GM12878 (cell line): Measurements from ENCODE around the gene WDR26. TPM values are rescaled to one million over a fixed set of nuclear protein-coding genes. Genes with fewer than 3 reads are reported as not detected.
A peak's percentile ranks its signal among the peaks of the same experiment; 100 is the strongest.

Experiments used
- CBFB ChIP-seq: IDR thresholded peaks from 2 replicates; pipeline ENCODE4 v1.6.1; 2016; ENCODE audit warnings: antibody characterized with exemption, low read depth
- CBX3 ChIP-seq: fragments of 200-600 bp; sonication (generic); IDR thresholded peaks from 2 replicates; pipeline ENCODE4 v1.6.1; 2016; ENCODE audit warnings: low read depth, borderline replicate concordance
- CREB1 ChIP-seq: IDR thresholded peaks from 2 replicates; pipeline ENCODE4 v1.6.1; 2012; ENCODE audit warnings: low read depth, mild to moderate bottlenecking, inconsistent platforms
- EZH2 ChIP-seq: IDR thresholded peaks from 2 replicates; pipeline ENCODE4 v1.6.1; 2012; ENCODE audit warnings: low read depth, mild to moderate bottlenecking, control low read depth, inconsistent platforms, low read length, borderline replicate concordance; ENCODE audit not compliant: control insufficient read depth
- MEF2A ChIP-seq: IDR thresholded peaks from 2 replicates; pipeline ENCODE4 v1.6.1; 2011; ENCODE audit warnings: low read depth, mild to moderate bottlenecking, low read length, moderate library complexity; ENCODE audit not compliant: insufficient read depth
- NFXL1 ChIP-seq: fragments of 450-650 bp; IDR thresholded peaks from 2 replicates; pipeline ENCODE4 v1.6.1; 2017; ENCODE audit warnings: antibody characterized with exemption, mild to moderate bottlenecking, borderline replicate concordance
- NFYB ChIP-seq: IDR thresholded peaks from 2 replicates; pipeline ENCODE4 v1.6.1; 2011; ENCODE audit warnings: low read depth, mild to moderate bottlenecking, low read length, improper control_type of control experiment, moderate library complexity; ENCODE audit not compliant: insufficient read depth
- NKRF ChIP-seq: fragments of 450-650 bp; conservative IDR thresholded peaks from 2 replicates; pipeline ENCODE4 v1.6.1; 2017; ENCODE audit warnings: mild to moderate bottlenecking, moderate library complexity
- NR2C1 ChIP-seq: fragments of 450-650 bp; IDR thresholded peaks from 2 replicates; pipeline ENCODE4 v1.6.1; 2017; ENCODE audit warnings: antibody characterized with exemption, mild to moderate bottlenecking, moderate library complexity
- NRF1 ChIP-seq: conservative IDR thresholded peaks from 2 replicates; pipeline ENCODE4 v1.6.1; 2011; ENCODE audit warnings: mild to moderate bottlenecking, low read depth, low read length, improper control_type of control experiment
- PAX5 ChIP-seq: IDR thresholded peaks from 2 replicates; pipeline ENCODE4 v1.6.1; 2011; ENCODE audit warnings: low read depth, low read length, borderline replicate concordance
- RCOR1 ChIP-seq: conservative IDR thresholded peaks from 2 replicates; pipeline ENCODE4 v1.6.1; 2012; ENCODE audit warnings: low read depth, low read length, improper control_type of control experiment
- RFX5 ChIP-seq: IDR thresholded peaks from 2 replicates; pipeline ENCODE4 v1.6.1; 2011; ENCODE audit warnings: low read depth, low read length, improper control_type of control experiment
- SIN3A ChIP-seq: IDR thresholded peaks from 2 replicates; pipeline ENCODE4 v1.6.1; 2012; ENCODE audit warnings: low read depth, low read length, improper control_type of control experiment
- SRF ChIP-seq, 2 experiments: IDR thresholded peaks; 2 replicates each; pipeline ENCODE4 v1.6.1; 2011; ENCODE audit warnings: low read depth in 2 of 2, low read length in 2 of 2, mild to moderate bottlenecking in 1 of 2, moderate library complexity in 1 of 2
- TAF1 ChIP-seq: IDR thresholded peaks from 2 replicates; pipeline ENCODE4 v1.6.1; 2011; ENCODE audit warnings: mild to moderate bottlenecking, low read depth, low read length, borderline replicate concordance
- YY1 ChIP-seq: IDR thresholded peaks from 2 replicates; pipeline ENCODE4 v1.6.1; 2011; ENCODE audit warnings: low read depth, mild to moderate bottlenecking, low read length
- ZBTB11 ChIP-seq: fragments of 450-650 bp; formaldehyde crosslinking; IDR thresholded peaks from 2 replicates; pipeline ENCODE4 v1.5.0; 2022; ENCODE audit warnings: mild to moderate bottlenecking, missing genetic modification characterization
- ZSCAN29 ChIP-seq: fragments of 450-650 bp; IDR thresholded peaks from 2 replicates; pipeline ENCODE4 v1.6.1; 2017; ENCODE audit warnings: mild to moderate bottlenecking, moderate library complexity
- ZZZ3 ChIP-seq: IDR thresholded peaks from 2 replicates; pipeline ENCODE4 v1.6.1; 2011; ENCODE audit warnings: low read depth; ENCODE audit not compliant: control insufficient read depth, insufficient read length
- polyA plus RNA-seq, 11 experiments: library from polyadenylated mRNA; depleted of rRNA in 4 of 11; unstranded in 6 of 11; stranded (reverse) in 5 of 11; fragments of >200 nt; fragmentation: Nextera tagmentation in 4 of 11; fragmentation: Illumina TruSeq in 1 of 11; extraction: Ambion mirVana in 4 of 11; extraction: Trizol in 1 of 11; gene quantifications; 1 replicate in 1 of 11; 2 replicates in 10 of 11; pipeline versions ENCODE4 v1.2.1 to v1.2.3, GENCODE V29; 2011 to 2016; ENCODE audit warnings: inconsistent platforms in 2 of 11, missing spikeins in 2 of 11, low read depth in 1 of 11
- total RNA-seq, 4 experiments: library from RNA; depleted of rRNA in 3 of 4; stranded (reverse); fragments of >200 nt in 3 of 4; fragmentation: Illumina TruSeq in 1 of 4; extraction: Trizol in 1 of 4; gene quantifications; 2 replicates each; pipeline versions ENCODE4 v1.2.1 to v1.2.3, GENCODE V29; 2013 to 2021
- TF ChIP-seq, protein P1 (sequence below): IDR thresholded peaks from 2 replicates; pipeline ENCODE4 v1.6.1; 2011; ENCODE audit warnings: borderline replicate concordance, low read depth, mild to moderate bottlenecking, moderate library complexity, low read length; ENCODE audit not compliant: insufficient read depth, poor library complexity, severe bottlenecking
- TF ChIP-seq, protein P2 (sequence below): fragments of 450-650 bp; IDR thresholded peaks from 2 replicates; pipeline ENCODE4 v1.6.1; 2016; ENCODE audit warnings: mild to moderate bottlenecking

Gene WDR26
- total and polyA plus RNA-seq, 10 of the 15 experiments (the other 5 are each of a cell fraction or from before 2014, with no cell fraction given): 6.6 to 47.0 (median 24.4) TPM

- TF ChIP-seq CBFB (no peak), NR2C1 (peak; percentile 22; the same call in 1 of the 2 replicates), NFXL1 (no peak), ZBTB11 (CRISPR knock-in tag) (no peak), NKRF (peak; percentile 93), SRF (IDR thresholded peaks at IDR 0.05; ENCODE audit: low read depth in 2 of 2, low read length in 2 of 2) (peak; percentile 39 to 54; a peak in 2 of 4 replicates), ZZZ3 (no peak), NFYB (no peak), MEF2A (no peak), ZSCAN29 (no peak), CBX3 (no peak), YY1 (peak; percentile 94), TAF1 (peak; percentile 96), RFX5 (0 out of 2 replicates have a peak, but pooled peaks have one; percentile 20), RCOR1 (0 out of 2 replicates have a peak, but pooled peaks have one; percentile 56), NRF1 (no peak), PAX5 (no peak), EZH2 (no peak), CREB1 (peak; percentile 94), SIN3A (peak; percentile 86)
- TF ChIP-seq, protein P1, sequence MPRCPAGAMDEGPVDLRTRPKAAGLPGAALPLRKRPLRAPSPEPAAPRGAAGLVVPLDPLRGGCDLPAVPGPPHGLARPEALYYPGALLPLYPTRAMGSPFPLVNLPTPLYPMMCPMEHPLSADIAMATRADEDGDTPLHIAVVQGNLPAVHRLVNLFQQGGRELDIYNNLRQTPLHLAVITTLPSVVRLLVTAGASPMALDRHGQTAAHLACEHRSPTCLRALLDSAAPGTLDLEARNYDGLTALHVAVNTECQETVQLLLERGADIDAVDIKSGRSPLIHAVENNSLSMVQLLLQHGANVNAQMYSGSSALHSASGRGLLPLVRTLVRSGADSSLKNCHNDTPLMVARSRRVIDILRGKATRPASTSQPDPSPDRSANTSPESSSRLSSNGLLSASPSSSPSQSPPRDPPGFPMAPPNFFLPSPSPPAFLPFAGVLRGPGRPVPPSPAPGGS: peak; percentile 15
- TF ChIP-seq, protein P2, sequence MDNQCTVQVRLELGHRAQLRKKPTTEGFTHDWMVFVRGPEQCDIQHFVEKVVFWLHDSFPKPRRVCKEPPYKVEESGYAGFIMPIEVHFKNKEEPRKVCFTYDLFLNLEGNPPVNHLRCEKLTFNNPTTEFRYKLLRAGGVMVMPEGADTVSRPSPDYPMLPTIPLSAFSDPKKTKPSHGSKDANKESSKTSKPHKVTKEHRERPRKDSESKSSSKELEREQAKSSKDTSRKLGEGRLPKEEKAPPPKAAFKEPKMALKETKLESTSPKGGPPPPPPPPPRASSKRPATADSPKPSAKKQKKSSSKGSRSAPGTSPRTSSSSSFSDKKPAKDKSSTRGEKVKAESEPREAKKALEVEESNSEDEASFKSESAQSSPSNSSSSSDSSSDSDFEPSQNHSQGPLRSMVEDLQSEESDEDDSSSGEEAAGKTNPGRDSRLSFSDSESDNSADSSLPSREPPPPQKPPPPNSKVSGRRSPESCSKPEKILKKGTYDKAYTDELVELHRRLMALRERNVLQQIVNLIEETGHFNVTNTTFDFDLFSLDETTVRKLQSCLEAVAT: peak; percentile 66; the same call in 1 of the 2 replicates
Measured at GRCh38 chr1:224434691-224435317, at the start of gene WDR26 (continued).
